ENCODE results near the gene CDH4. TPM values are rescaled to one million over a fixed set of nuclear protein-coding genes. Genes with fewer than 3 reads are reported as not detected.

Gene CDH4
- 8.6 TPM for total RNA-seq

- DNase-seq (ENCODE audit: low read depth in 2 of 3, low spot score in 2 of 3) = no peak
Observed at GRCh38 chr20:61251529-61252393, at the start of gene CDH4. Gene CDH4, plus strand, starts transcription at chr20:61252261.

- no peak for DNase-seq (ENCODE audit: low read depth in 2 of 3, low spot score in 2 of 3)
Observed at GRCh38 chr20:61203320-61203719, 48.7 kb upstream of the CDH4 start.

GRCh38 chr20:61204206-61204605 is 47.9 kb upstream of the CDH4 start:
- DNase-seq (ENCODE audit: low read depth in 2 of 3, low spot score in 2 of 3) = no peak

GRCh38 chr20:61205769-61206168 is 46.3 kb upstream of the CDH4 start:
- DNase-seq (ENCODE audit: low read depth in 2 of 3, low spot score in 2 of 3) = no peak

GRCh38 chr20:61210862-61211261 is 41.2 kb upstream of the CDH4 start:
- DNase-seq (ENCODE audit: low read depth in 2 of 3, low spot score in 2 of 3) = no peak

- no peak for DNase-seq (ENCODE audit: low read depth in 2 of 3, low spot score in 2 of 3)
Observed at GRCh38 chr20:61217848-61218247, 34.2 kb upstream of the CDH4 start.

GRCh38 chr20:61219021-61219431 is 33.0 kb upstream of the CDH4 start:
- no peak for DNase-seq (ENCODE audit: low read depth in 2 of 3, low spot score in 2 of 3)

- DNase-seq (ENCODE audit: low read depth in 2 of 3, low spot score in 2 of 3) = no peak
Observed at GRCh38 chr20:61220131-61220530, 31.9 kb upstream of the CDH4 start.

- no peak for DNase-seq (ENCODE audit: low read depth in 2 of 3, low spot score in 2 of 3)
Observed at GRCh38 chr20:61220626-61221325, 31.3 kb upstream of the CDH4 start.

GRCh38 chr20:61222699-61223098 is 29.4 kb upstream of the CDH4 start:
- no peak for DNase-seq (ENCODE audit: low read depth in 2 of 3, low spot score in 2 of 3)

- DNase-seq (ENCODE audit: low read depth in 2 of 3, low spot score in 2 of 3) = no peak
Observed at GRCh38 chr20:61223121-61223520, 28.9 kb upstream of the CDH4 start.

GRCh38 chr20:61230166-61230565 is 21.9 kb upstream of the CDH4 start:
- no peak for DNase-seq (ENCODE audit: low read depth in 2 of 3, low spot score in 2 of 3)

GRCh38 chr20:61233590-61233989 is 18.5 kb upstream of the CDH4 start:
- DNase-seq (ENCODE audit: low read depth in 2 of 3, low spot score in 2 of 3) = no peak

- no peak for DNase-seq (ENCODE audit: low read depth in 2 of 3, low spot score in 2 of 3)
Observed at GRCh38 chr20:61234224-61234890, 17.7 kb upstream of the CDH4 start.

- DNase-seq (ENCODE audit: low read depth in 2 of 3, low spot score in 2 of 3) = no peak
Observed at GRCh38 chr20:61236713-61237112, 15.3 kb upstream of the CDH4 start.

- DNase-seq (ENCODE audit: low read depth in 2 of 3, low spot score in 2 of 3) = no peak
Observed at GRCh38 chr20:61238813-61239212, 13.2 kb upstream of the CDH4 start.

- no peak for DNase-seq (ENCODE audit: low read depth in 2 of 3, low spot score in 2 of 3)
Observed at GRCh38 chr20:61240814-61241213, 11.2 kb upstream of the CDH4 start.

GRCh38 chr20:61244213-61244612 is 7.8 kb upstream of the CDH4 start:
- DNase-seq (ENCODE audit: low read depth in 2 of 3, low spot score in 2 of 3) = no peak

- DNase-seq (ENCODE audit: low read depth in 2 of 3, low spot score in 2 of 3) = no peak
Observed at GRCh38 chr20:61246269-61246668, 5.8 kb upstream of the CDH4 start.

- no peak for DNase-seq (ENCODE audit: low read depth in 2 of 3, low spot score in 2 of 3)
Observed at GRCh38 chr20:61249626-61250025, 2.4 kb upstream of the CDH4 start.

GRCh38 chr20:61252601-61253263 is 671 bp downstream of the CDH4 start:
- no peak for DNase-seq (ENCODE audit: low read depth in 2 of 3, low spot score in 2 of 3)
